ENCODE data around the gene PVALEF. TPM values are rescaled to one million over a fixed set of nuclear protein-coding genes. Genes with fewer than 3 reads are reported as not detected.

The PVALEF gene
- total RNA-seq, 1 donor from 2014 or later = not detected

DNA sequence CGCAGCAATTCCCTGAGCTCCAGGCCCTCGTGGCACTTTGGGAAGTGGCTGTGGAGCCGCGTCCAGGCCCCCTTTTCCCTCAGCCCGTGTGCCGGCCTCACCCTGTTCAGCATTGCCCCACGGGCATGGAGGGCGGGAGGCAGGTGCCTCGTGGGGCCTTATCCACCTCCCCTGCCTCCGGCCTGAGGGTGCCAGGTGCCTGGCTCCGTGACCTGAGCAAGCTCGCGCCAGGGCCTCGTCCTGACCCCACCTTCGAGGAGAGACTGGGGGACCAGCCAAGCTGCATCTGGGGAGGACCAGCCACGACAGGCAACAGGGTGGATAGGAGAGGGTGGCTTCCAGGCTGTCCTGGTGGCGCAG lies 27.7 kb downstream of the PVALEF start:
- TF ChIP-seq, protein P1, sequence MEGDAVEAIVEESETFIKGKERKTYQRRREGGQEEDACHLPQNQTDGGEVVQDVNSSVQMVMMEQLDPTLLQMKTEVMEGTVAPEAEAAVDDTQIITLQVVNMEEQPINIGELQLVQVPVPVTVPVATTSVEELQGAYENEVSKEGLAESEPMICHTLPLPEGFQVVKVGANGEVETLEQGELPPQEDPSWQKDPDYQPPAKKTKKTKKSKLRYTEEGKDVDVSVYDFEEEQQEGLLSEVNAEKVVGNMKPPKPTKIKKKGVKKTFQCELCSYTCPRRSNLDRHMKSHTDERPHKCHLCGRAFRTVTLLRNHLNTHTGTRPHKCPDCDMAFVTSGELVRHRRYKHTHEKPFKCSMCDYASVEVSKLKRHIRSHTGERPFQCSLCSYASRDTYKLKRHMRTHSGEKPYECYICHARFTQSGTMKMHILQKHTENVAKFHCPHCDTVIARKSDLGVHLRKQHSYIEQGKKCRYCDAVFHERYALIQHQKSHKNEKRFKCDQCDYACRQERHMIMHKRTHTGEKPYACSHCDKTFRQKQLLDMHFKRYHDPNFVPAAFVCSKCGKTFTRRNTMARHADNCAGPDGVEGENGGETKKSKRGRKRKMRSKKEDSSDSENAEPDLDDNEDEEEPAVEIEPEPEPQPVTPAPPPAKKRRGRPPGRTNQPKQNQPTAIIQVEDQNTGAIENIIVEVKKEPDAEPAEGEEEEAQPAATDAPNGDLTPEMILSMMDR (IDR thresholded peaks at IDR 0.05) = no peak
- Mint-ChIP-seq H3K27ac (no peak overlapping the region), H3K27me3 (no peaks in the 10 kb centered on the region), H3K9me3 (no peaks in the 10 kb centered on the region), H3K36me3 (ENCODE audit: low read depth) (peaks cover 28% of the 10 kb centered on the region), H3K4me3 (no peak overlapping the region), H3K4me1 (no peaks in the 10 kb centered on the region)
- DNase-seq = no peak
- POLR2A ChIA-PET = no interaction called here
- ATAC-seq (ENCODE audit: low read depth) = no peak
- CTCF ChIA-PET = no interaction called here
- intact Hi-C loops (cut with micrococcal nuclease) = no loop called here

DNA sequence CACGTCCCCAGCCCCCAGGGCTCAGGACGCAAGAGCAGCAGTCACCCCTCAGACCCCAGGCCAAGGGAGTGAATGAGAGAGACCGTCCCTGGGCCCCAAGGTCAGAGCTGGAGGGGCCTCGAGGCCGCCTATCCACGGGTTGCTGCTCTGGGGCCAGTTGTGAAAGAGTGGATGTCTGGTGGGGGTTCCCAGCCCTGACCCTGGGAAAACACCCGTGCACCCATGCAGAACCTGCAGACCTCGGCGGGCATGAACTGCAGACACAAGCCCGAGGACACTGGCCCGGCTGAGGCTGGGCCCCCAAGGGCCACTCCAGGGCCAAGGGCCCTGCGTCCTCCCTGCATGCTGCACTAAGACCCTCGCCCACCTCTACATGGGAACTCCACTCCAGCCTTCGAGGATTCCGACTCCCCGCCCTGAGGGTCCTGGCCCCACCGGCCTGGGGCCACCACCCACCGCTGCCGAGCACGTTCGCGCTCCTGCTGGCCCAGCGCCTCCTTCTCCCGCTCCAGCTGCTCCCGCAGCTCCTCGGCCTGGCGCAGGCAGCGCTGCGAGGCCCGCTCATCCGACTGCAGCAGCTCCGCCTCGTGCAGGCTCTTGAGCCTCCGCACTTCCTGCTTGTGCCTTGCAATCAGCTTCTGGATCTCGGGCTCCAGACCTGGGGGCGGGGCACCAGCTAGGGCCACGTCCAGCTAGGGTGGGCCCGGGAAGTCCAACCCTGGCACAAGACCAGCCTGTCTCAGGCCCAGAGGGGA lies 28.3 kb downstream of the PVALEF start:
- Mint-ChIP-seq H3K27me3 (no peaks in the 10 kb centered on the region), H3K9me3 (no peaks in the 10 kb centered on the region), H3K4me1 (no peaks in the 10 kb centered on the region), H3K27ac (no peak overlapping the region), H3K4me3 (no peak overlapping the region), H3K36me3 (ENCODE audit: low read depth) (peaks cover 31% of the 10 kb centered on the region)
- ChIA-PET CTCF (no interaction called here), POLR2A (no interaction called here)
- no peak for DNase-seq
- intact Hi-C loops (cut with micrococcal nuclease) = no loop called here
- TF ChIP-seq, protein P1 (IDR thresholded peaks at IDR 0.05) = no peak
- no peak for ATAC-seq (ENCODE audit: low read depth)

DNA sequence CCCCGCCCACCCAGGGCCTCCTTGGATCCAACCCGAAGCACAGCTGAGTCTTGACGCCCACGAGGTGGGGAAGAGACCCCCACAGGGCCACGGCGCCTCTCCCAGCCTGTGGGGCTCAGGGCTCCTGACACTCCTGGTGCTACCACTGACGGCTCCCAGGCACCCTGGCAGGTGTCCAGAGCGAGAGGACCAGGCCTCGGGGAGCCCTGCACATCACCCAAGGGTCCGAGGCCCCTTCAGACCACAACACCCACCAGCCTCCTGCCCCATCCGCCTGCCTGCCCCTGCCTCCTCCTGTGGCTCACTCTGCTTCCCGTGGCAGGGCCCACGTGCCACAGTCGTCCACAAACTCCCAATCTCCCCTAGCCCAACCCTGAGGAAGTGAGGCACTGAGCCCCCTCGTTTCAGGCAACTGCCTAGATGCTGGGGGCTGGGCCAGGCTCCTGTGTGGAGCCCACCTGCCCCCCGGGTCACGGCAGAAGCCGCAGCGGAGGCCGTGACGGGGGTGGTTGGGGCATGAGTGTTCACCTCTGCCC lies 29.0 kb downstream of the PVALEF start:
- intact Hi-C loops (cut with micrococcal nuclease) = no loop called here
- Mint-ChIP-seq H3K27ac (no peak overlapping the region), H3K36me3 (ENCODE audit: low read depth) (peaks cover 27% of the 10 kb centered on the region), H3K9me3 (no peaks in the 10 kb centered on the region), H3K4me1 (no peaks in the 10 kb centered on the region), H3K4me3 (no peak overlapping the region), H3K27me3 (no peaks in the 10 kb centered on the region)
- DNase-seq = no peak
- ChIA-PET POLR2A (no interaction called here), CTCF (no interaction called here)
- TF ChIP-seq, protein P1 (IDR thresholded peaks at IDR 0.05) = no peak
- ATAC-seq (ENCODE audit: low read depth) = no peak

DNA sequence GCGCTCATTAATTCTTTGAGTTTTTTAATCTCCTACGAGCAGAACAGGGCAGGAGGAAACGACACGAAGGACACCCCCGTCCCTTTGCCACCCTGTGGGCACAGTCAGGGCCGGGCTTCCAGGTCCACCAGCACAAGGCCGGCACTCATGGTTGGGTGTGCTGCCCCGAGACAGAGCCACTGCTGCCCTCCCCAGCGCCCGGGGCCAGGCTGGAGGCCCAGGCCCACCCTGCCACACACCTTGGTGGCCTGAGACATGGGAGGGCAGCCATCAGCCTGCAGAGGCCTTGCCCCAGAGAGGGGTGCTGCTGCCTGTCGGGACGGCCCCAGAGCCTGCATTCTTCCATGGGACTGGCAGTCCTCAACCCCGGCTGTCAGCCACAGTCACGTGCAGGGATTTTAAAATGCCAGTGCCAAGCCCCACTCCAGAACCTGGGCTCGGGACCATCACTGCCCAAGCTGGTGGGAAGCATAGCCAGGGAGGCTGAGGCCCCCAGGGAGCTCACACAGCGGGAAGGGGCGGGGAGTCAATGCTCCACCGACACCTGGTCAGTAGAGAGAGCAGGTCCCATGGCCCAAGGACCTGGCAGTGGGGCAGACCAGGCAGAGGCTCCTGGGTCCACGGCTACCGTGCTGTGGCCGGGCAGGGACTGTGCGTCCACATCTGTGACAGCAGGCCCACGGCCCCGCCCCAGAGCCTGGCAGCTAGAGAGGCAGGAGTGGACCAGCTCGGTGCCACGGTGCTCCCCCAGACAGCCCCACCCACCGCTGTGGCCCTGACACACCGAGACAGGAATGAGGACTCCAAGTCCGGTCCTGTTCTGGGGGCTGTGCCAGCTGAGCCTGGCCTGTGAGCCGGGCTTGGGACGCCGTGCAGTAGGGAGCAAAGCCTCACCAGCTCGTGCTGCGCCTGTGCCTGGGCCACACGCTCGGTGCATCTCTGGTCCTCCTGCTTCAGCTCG lies 29.9 kb downstream of the PVALEF start:
- intact Hi-C loops (cut with micrococcal nuclease) = no loop called here
- CTCF ChIA-PET = no interaction called here
- ATAC-seq (ENCODE audit: low read depth) (no peak), DNase-seq (no peak)
- Mint-ChIP-seq H3K4me3 (no peak overlapping the region), H3K27me3 (no peaks in the 10 kb centered on the region), H3K9me3 (no peaks in the 10 kb centered on the region), H3K36me3 (ENCODE audit: low read depth) (peaks cover 26% of the 10 kb centered on the region), H3K4me1 (no peaks in the 10 kb centered on the region), H3K27ac (no peak overlapping the region)
- TF ChIP-seq, protein P1 (IDR thresholded peaks at IDR 0.05) = no peak
- POLR2A ChIA-PET = no interaction called here

DNA sequence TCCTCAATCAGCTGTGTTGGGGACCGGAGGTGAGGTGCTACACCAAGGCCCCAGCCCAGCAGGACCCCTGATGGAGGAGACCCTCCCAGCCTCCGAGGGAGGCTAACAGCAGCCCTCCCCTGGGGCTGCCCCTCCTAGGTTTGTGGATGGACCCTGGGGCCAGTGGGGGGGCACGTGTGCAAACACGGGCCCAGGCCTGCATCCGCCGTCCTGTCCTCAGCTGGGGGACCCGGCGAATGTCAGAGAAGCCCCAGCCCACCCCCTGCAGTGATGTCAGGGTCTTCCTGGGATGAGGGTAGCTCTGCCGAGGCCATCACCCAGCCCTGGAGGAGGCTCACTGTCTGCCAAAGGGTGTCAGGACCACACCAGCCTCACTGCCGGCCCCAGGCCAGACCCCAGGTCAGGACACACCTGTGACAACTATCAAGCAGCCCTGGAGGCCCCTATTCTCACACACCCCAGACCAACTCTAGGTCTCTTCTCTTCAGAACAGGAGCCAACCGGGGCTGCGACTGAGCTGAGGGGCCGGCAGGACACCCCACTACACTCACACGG lies 30.7 kb downstream of the PVALEF start:
- DNase-seq (no peak), ATAC-seq (ENCODE audit: low read depth) (no peak)
- H3K9me3 Mint-ChIP-seq = no peaks in the 10 kb centered on the region
- no peak overlapping the region for H3K4me3 Mint-ChIP-seq
- peaks cover 21% of the 10 kb centered on the region for H3K36me3 Mint-ChIP-seq (ENCODE audit: low read depth)
- H3K27ac Mint-ChIP-seq = no peak overlapping the region
- ChIA-PET CTCF (no interaction called here), POLR2A (no interaction called here)
- no peaks in the 10 kb centered on the region for H3K27me3 Mint-ChIP-seq
- no peaks in the 10 kb centered on the region for H3K4me1 Mint-ChIP-seq
- intact Hi-C loops (cut with micrococcal nuclease) = no loop called here
- TF ChIP-seq, protein P1 (IDR thresholded peaks at IDR 0.05) = no peak

All from activated B cell treated with CpG ODN at 0.5 μM for 24 hours (primary cell).